Stomach (tissue), 4 donors: Measurements from ENCODE around the gene GSTM2.

ENCODE experiments used
- EP300 ChIP-seq: sonication (generic); formaldehyde crosslinking; IDR thresholded peaks from one replicate; pipeline ENCODE4 v1.6.1; 2017; ENCODE audit warnings: antibody characterized with exemption
- POLR2A ChIP-seq, 4 donors: fragments of 450-650 bp; IDR thresholded peaks; one replicate each; pipeline ENCODE4 v1.6.1; 2016; ENCODE audit warnings: antibody characterized with exemption in 4 of 4, control low read depth in 2 of 4, mild to moderate bottlenecking in 1 of 4, moderate library complexity in 1 of 4
- POLR2AphosphoS5 ChIP-seq, 3 donors: sonication (generic); formaldehyde crosslinking; IDR thresholded peaks; one replicate each; pipeline ENCODE4 v1.6.1; 2016; ENCODE audit warnings: antibody characterized with exemption in 3 of 3
- TF ChIP-seq, protein P1 (sequence below), 7 experiments: fragments of 450-650 bp in 4 of 7; fragments of 200-600 bp in 3 of 7; sonication (generic) in 3 of 7; IDR thresholded peaks; one replicate each; pipeline ENCODE4 v1.5.1; 2016 to 2019; ENCODE audit warnings: antibody characterized with exemption in 7 of 7, control low read depth in 2 of 7, mild to moderate bottlenecking in 1 of 7

DNA sequence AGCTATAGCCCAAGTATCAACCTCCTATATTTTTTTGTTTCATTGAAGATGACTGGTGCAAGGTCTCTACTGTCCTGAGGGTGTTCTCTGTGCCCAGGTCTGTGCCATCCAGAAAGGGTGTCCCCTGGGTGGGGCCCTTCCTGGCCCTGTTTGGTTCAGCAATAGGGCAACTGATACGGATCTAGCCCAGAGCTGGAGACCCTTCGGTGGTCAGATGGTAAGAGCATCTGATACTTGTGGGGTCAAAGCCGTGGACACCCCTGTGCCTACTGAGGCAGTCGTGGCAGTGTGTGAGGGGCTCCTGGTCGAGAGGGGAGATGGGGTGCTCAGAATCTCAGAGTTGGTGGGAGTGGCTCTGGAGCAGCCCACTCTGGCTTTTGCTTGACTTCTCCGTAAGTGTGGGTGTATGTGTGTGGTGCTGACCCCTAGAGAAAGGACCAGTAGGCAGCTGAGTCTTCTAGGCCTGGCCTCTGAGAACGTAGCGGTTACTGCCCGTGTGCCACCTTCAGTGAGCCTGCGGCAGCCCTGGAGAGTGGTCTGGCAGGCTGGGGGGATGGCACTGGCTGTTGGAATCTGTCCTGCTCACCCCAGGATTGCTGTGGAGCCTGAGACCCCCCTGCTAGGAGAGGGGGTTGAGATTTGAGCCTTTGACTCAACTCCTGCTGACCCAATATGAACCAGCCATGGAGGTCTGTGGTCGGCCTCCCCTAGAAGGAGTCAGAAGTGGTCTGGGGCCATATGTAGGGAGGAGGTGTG is 45.5 kb upstream of the GSTM2 start:
- TF ChIP-seq, protein P1, sequence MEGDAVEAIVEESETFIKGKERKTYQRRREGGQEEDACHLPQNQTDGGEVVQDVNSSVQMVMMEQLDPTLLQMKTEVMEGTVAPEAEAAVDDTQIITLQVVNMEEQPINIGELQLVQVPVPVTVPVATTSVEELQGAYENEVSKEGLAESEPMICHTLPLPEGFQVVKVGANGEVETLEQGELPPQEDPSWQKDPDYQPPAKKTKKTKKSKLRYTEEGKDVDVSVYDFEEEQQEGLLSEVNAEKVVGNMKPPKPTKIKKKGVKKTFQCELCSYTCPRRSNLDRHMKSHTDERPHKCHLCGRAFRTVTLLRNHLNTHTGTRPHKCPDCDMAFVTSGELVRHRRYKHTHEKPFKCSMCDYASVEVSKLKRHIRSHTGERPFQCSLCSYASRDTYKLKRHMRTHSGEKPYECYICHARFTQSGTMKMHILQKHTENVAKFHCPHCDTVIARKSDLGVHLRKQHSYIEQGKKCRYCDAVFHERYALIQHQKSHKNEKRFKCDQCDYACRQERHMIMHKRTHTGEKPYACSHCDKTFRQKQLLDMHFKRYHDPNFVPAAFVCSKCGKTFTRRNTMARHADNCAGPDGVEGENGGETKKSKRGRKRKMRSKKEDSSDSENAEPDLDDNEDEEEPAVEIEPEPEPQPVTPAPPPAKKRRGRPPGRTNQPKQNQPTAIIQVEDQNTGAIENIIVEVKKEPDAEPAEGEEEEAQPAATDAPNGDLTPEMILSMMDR (IDR thresholded peaks at IDR 0.05): no peak
- TF ChIP-seq POLR2A (IDR thresholded peaks at IDR 0.05) (no peak), EP300 (no peak), POLR2AphosphoS5 (IDR thresholded peaks at IDR 0.05) (no peak)
